SK-N-MC (cell line): ENCODE measurements around the gene NR2F1-AS1.
"Not testable (repeated sequence)": the region's sequence is repeated elsewhere in the genome, so short reads cannot be mapped to it uniquely, and the experiment has no call there.

Experiments used
- DNase-seq: peaks from one replicate; pipeline ENCODE4 v3.0.0-alpha.2; 2011; ENCODE audit warnings: low read depth, low spot score
- H3K27ac ChIP-seq: fragments of 200-600 bp; sonication (generic); 2 replicates; pipeline ENCODE4 v1.5.1; 2016; ENCODE audit warnings: mixed run types
- H3K36me3 ChIP-seq: fragments of 200-600 bp; sonication (generic); 2 replicates; pipeline ENCODE4 v1.6.1; 2017; ENCODE audit warnings: antibody characterized with exemption, low read length, mixed read lengths; ENCODE audit not compliant: insufficient read depth
- H3K4me3 ChIP-seq: fragments of 200-600 bp; sonication (generic); 2 replicates; pipeline ENCODE4 v1.5.1; 2016
- H3K9ac ChIP-seq: fragments of 200-600 bp; sonication (generic); 2 replicates; pipeline ENCODE4 v1.8.0; 2017; ENCODE audit warnings: mixed run types, mixed read lengths; ENCODE audit not compliant: insufficient read length
- H3K9me3 ChIP-seq: fragments of 200-600 bp; sonication (generic); 2 replicates; pipeline ENCODE4 v1.6.1; 2017; ENCODE audit warnings: low read depth, mild to moderate bottlenecking, antibody characterized with exemption, low read length, moderate library complexity, mixed read lengths
- EZH2 ChIP-seq: fragments of 200-600 bp; sonication (generic); IDR thresholded peaks from one replicate; pipeline ENCODE4 v1.6.1; 2017; ENCODE audit warnings: antibody characterized with exemption
- FOXP2 ChIP-seq: optimal IDR thresholded peaks from 2 replicates; pipeline ENCODE3; 2011; ENCODE audit warnings: mild to moderate bottlenecking, moderate library complexity; ENCODE audit not compliant: insufficient read depth; ENCODE audit errors: extremely low read length, control extremely low read depth
- POLR2AphosphoS5 ChIP-seq: IDR thresholded peaks from 2 replicates; pipeline ENCODE4 v1.6.1; 2012; ENCODE audit warnings: mild to moderate bottlenecking, low read depth, low read length, borderline replicate concordance

NR2F1-AS1 gene

DNA sequence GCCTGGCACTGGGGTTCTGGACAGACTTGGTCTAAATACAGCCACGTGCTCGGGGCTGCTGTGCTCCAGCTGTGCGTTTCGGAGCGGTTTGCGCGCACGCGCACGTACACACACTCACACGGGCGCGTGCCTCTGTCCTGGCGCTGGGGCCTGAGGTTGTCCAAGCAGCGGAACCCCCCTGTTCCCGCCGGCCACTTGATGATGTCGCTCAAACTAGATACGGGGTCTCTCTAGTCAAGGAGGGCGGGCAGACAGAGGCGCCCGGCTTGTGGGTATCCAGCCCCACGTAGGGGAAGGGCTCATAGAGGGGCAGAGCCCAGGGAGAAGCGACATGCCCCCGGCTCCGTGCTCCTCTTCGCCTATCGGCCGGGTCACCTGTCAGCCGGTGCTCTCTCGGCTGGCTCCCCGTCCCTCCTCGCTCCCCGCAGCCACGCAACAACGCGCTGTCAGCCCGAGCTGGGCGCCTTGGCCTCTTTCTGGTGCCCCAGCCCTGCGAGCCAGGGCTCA is 8.9 kb downstream of the NR2F1-AS1 start:
- TF ChIP-seq POLR2AphosphoS5, result no peak
- no peak for TF ChIP-seq EZH2
- no peak for TF ChIP-seq FOXP2
- H3K9ac ChIP-seq, result no peak overlapping the region
- no peak for DNase-seq
- no peaks in the 10 kb centered on the region for H3K9me3 ChIP-seq
- no peak overlapping the region for H3K27ac ChIP-seq
- no peaks in the 10 kb centered on the region; the same call in 1 of the 2 replicates for H3K36me3 ChIP-seq
- no peak overlapping the region for H3K4me3 ChIP-seq

DNA sequence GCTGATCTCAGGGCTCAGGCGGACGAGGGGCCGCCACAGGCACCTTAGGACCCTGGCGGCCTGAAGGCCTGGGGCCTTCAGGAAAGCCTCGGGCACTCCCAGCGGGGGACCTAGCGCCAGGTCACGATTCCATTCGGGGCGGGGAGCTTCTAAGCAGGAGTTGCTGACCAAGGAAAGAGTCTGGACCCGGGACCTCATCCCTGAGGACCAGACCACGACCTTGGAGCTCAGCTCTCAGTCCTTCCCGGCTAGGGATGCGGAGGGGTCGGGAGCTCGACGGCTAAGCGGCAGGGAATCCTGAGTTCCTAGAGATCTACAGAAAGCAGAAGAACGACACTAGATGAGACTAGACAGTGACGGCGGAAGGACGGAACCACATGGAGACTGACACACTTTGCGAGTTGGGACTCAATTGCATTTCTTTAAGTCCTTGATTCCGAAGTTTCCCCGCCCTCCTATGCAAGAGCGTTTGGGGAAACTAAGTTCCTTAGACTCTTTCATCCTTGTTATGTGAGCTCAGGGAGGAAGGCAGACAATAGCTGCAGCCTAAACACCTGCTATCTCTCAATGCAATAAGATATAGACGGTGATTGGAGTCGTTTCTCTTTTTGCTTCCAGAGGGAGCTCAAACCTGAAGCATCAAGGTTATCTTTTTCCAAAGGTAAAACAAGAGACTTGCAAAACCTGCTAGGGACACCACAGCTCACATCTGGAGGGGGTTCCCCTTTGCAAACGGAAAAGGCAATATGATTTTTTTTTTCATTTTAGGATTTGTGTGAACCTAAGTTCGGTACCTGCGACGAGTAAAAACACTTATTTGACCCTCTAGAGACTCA is 9.7 kb downstream of the NR2F1-AS1 start:
- no peak for DNase-seq
- H3K4me3 ChIP-seq, result no peak overlapping the region
- no peak overlapping the region for H3K9ac ChIP-seq
- no peak overlapping the region for H3K27ac ChIP-seq
- H3K9me3 ChIP-seq, result no peaks in the 10 kb centered on the region
- H3K36me3 ChIP-seq, result no peaks in the 10 kb centered on the region; the same call in 1 of the 2 replicates
- TF ChIP-seq POLR2AphosphoS5, result no peak
- no peak for TF ChIP-seq FOXP2
- TF ChIP-seq EZH2, result no peak

DNA sequence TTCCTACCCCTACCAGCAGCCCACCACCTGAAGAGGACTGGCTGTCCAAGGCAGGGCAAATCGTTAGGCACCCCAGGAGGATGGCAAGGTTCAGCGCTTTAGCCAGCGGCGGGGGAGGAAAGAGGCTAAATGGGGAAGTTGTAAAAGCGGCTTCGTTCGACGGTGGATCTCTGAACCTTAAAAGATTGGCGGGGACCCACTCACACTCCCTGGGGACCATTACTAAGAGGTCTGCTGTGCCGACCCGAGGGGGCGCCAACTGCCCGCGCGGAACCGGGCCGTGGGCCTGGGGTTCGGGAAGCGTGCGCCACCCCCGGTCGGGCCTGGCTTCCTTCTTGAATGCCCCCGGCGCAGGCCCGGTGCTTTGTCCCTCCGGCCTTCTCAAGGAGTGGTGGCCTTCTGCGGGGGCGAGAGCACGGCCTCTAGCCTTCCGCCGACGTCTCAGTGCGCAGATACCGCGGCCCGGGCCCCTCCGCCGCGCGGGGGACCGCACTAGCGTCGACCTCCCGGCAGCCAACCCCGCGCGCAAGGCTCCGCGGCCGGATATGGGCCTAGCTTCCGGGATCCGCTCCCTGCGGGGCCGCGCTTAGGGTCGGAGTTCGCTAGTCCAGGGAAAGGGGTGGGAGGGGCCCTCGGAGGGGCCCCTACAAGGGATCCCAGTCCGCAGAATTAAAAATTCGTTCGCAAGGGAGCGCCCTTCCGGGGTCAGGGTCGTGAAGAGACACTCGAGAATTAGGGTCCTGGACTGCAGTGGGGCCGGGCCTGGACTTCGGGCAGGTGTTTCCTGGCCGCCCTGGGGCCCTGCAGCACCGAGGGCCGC is 10.5 kb downstream of the NR2F1-AS1 start:
- Histone ChIP-seq H3K4me3 (no peak overlapping the region), H3K9ac (no peak overlapping the region), H3K27ac (no peak overlapping the region), H3K36me3 (no peaks in the 10 kb centered on the region; the same call in 1 of the 2 replicates), H3K9me3 (no peaks in the 10 kb centered on the region)
- DNase-seq, result no peak
- TF ChIP-seq POLR2AphosphoS5 (no peak), FOXP2 (no peak), EZH2 (no peak)

DNA sequence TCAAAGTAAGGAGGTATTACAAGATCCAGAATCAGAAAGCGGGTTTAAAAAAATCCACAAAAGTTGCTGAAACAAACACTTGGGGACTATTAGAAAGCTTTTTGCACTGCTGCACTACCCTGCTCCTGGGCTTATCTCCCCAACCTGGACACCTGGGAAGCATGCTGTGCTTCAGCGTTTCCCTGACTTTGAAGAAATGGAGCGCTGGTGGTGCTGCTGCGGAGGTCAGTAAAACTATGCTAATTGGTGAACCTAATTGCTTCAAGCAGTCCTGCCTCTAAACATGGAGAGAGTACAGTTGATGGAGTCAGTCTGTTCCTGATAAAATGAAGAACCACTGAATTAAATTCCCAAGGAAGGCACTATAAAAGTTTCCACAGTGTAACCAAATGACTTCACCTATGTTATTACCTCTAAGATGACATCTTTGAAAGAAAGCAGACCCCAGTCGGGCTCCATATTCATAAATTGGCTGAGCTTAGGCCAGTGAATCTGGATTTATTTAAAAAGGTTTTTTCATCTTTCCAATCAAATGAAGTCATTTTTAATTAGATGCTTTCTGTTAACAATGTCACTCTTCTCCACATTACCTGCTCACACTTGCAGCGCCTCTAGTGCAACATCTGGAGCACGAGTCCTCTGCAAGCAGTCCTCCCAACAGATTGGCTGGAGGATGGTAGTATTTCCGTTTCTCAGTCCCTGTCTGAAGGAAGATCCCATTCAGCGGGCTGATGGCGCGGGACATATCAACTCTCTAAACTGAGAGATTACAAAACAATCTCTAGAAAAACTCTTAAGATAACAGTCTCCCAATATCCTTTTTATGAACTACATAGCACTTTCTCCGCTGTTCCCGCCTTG is 11.5 kb downstream of the NR2F1-AS1 start:
- TF ChIP-seq FOXP2 (no peak), POLR2AphosphoS5 (no peak), EZH2 (no peak)
- Histone ChIP-seq H3K9me3 (no peaks in the 10 kb centered on the region), H3K4me3 (no peak overlapping the region), H3K36me3 (no peaks in the 10 kb centered on the region; the same call in 1 of the 2 replicates), H3K9ac (no peak overlapping the region), H3K27ac (no peak overlapping the region)
- no peak for DNase-seq

DNA sequence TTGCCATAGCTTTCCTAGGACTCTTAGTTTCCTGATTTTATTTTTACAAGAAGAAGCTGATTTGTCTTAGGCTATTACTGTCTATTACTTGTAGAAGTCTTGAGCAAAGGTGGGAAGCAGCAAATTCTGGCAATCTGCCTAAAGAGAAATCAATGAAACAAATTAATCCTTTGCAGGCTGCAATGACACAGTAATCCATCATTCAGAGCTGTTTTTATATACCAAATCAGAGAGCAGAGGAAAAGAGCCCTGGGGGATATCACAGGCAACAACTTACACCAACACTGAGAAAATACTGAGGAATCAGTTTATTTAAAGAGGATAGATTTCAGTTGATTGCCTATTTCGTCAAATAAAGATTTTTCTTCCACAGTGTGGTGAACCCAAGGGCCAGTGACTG is 13.6 kb downstream of the NR2F1-AS1 start:
- Histone ChIP-seq H3K36me3 (peaks cover 6% of the 10 kb centered on the region), H3K4me3 (no peak overlapping the region), H3K9me3 (no peaks in the 10 kb centered on the region), H3K9ac (no peak overlapping the region), H3K27ac (no peak overlapping the region)
- no peak for DNase-seq
- TF ChIP-seq FOXP2, result no peak
- no peak for TF ChIP-seq POLR2AphosphoS5
- TF ChIP-seq EZH2, result no peak

DNA sequence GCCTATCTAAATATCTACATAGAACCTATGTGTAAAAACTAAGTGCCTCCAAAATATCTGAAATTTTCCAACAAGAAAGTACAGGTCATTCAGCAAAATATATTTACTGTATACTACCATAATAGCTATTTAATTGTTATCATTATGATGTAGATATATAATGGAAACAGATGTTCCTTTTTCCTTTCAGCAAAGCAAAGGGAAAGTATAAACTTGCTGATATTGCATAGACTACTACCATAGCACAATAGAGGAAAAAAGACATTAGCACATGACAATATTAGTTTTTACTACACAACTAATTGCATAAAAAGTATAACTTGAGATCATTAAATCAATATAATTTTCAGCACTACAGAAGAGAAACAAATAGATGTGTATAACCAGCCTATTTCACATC is 14.9 kb downstream of the NR2F1-AS1 start:
- H3K9ac ChIP-seq, result no peak overlapping the region
- H3K36me3 ChIP-seq, result peaks cover 6% of the 10 kb centered on the region
- H3K9me3 ChIP-seq, result no peaks in the 10 kb centered on the region
- TF ChIP-seq FOXP2, result no peak
- no peak for TF ChIP-seq EZH2
- no peak for TF ChIP-seq POLR2AphosphoS5
- DNase-seq, result no peak
- H3K27ac ChIP-seq, result no peak overlapping the region
- no peak overlapping the region for H3K4me3 ChIP-seq

DNA sequence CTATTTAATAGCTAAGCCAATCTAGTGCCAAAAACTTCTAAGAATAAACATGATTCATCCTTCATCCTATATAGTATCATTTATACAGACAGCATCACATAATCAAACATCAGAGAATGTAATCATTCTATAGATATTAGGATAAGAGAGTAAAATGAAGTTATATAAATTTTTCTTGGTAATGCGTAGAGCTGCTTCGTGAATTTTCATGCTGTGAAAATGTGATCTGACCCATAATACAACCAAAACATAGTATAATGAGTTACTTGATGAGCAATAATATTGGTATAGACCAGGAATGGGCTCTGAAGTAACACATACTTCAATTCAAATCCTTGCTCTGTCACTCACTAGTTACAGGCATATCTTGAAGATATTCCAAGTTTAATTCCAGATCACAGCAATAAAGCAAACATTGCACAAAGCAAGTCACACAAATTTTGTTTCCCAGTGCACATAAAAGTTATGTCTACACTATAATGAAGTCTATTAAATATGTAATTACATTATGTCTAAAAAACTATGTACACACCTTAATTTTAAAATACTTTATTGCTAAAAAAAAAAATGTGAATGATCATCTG is 23.9 kb downstream of the NR2F1-AS1 start:
- H3K9ac ChIP-seq, result no peak overlapping the region
- TF ChIP-seq FOXP2 (no peak), POLR2AphosphoS5 (no peak), EZH2 (no peak)
- H3K4me3 ChIP-seq, result no peak overlapping the region
- 0 out of 2 replicates have a peak, but pooled peaks cover 3% of the 10 kb centered on the region for H3K36me3 ChIP-seq
- H3K27ac ChIP-seq, result no peak overlapping the region
- no peak for DNase-seq
- no peaks in the 10 kb centered on the region for H3K9me3 ChIP-seq

DNA sequence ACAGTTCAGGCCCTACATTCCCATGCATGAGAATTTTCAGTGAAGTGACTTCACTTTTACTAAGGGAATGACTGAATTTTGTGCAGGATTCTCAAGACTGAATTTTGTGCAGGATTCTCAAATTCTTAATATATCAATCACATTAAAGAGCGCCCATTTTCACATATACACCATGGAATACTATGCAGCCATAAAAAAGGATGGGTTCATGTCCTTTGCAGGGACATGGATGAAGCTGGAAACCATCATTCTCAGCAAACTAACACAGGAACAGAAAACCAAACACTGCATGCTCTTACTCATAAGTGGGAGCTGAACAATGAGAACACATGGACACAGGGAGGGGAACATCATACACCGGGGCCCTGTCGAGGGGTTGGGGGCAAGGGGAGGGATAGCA is 31.4 kb downstream of the NR2F1-AS1 start:
- DNase-seq, H3K27ac ChIP-seq, H3K9ac ChIP-seq, H3K36me3 ChIP-seq, H3K4me3 ChIP-seq, H3K9me3 ChIP-seq: not testable (repeated sequence)
